WTC11 (cell line): ENCODE measurements around the gene LYPLA2. TPM values are rescaled to one million over a fixed set of nuclear protein-coding genes. Genes with fewer than 3 reads are reported as not detected.

Experiments
- ATAC-seq: fragments of 200-7000 bp; cut with Tn5 transposase; 2 replicates; pipeline ENCODE4 v1.10.0; 2021; ENCODE audit warnings: mild to moderate bottlenecking, moderate library complexity
- CTCF ChIA-PET: fragments of 300-600 bp; sonication (Branson Sonifier 250); formaldehyde crosslinking; loops from one replicate; lab custom pipeline; 2021; ENCODE audit warnings: antibody characterized with exemption; lab: Charles Lee
- POLR2A ChIA-PET: fragments of 350-600 bp; sonication (Branson Sonifier 250); formaldehyde crosslinking; loops from one replicate; lab custom pipeline; 2021; ENCODE audit warnings: antibody characterized with exemption; lab: Charles Lee
- DNase-seq: peaks from one replicate; pipeline ENCODE4 v3.0.0; 2021; ENCODE audit warnings: low spot score
- H3K27ac Mint-ChIP-seq: 2 replicates; pipeline ENCODE4 v1.8.0; 2021; ENCODE audit warnings: mixed read lengths
- H3K27me3 Mint-ChIP-seq: 2 replicates; pipeline ENCODE4 v1.8.0; 2021; ENCODE audit warnings: low read depth, mild to moderate bottlenecking, moderate library complexity, mixed read lengths
- H3K36me3 Mint-ChIP-seq: 2 replicates; pipeline ENCODE4 v1.8.0; 2021; ENCODE audit warnings: mixed read lengths
- H3K4me1 Mint-ChIP-seq: 2 replicates; pipeline ENCODE4 v1.8.0; 2022; ENCODE audit warnings: mixed read lengths
- H3K4me3 Mint-ChIP-seq: 2 replicates; pipeline ENCODE4 v1.8.0; 2021; ENCODE audit warnings: mild to moderate bottlenecking, moderate library complexity, mixed read lengths
- H3K9me3 Mint-ChIP-seq: 2 replicates; pipeline ENCODE4 v1.8.0; 2021; ENCODE audit warnings: mixed read lengths
- AFF4 ChIP-seq: sonication (generic); formaldehyde crosslinking; IDR thresholded peaks from 2 replicates; pipeline ENCODE4 v1.8.1; 2023; ENCODE audit warnings: mild to moderate bottlenecking, missing genetic modification reagents, borderline replicate concordance
- AR ChIP-seq: fragments of 250-450 bp; sonication (Bioruptor Pico); IDR thresholded peaks from 2 replicates; pipeline ENCODE4 v1.9.0; 2021; ENCODE audit warnings: mild to moderate bottlenecking
- ATF6 ChIP-seq: sonication (generic); formaldehyde crosslinking; IDR thresholded peaks from 2 replicates; pipeline ENCODE4 v1.8.1; 2023; ENCODE audit warnings: mild to moderate bottlenecking, missing genetic modification reagents
- ESRRA ChIP-seq: sonication (generic); formaldehyde crosslinking; IDR thresholded peaks from 2 replicates; pipeline ENCODE4 v1.8.1; 2022; ENCODE audit warnings: mild to moderate bottlenecking, missing genetic modification reagents, borderline replicate concordance
- GABPB1 ChIP-seq: sonication (generic); formaldehyde crosslinking; IDR thresholded peaks from 2 replicates; pipeline ENCODE4 v1.8.1; 2023; ENCODE audit warnings: mild to moderate bottlenecking, missing genetic modification reagents
- HMGXB4 ChIP-seq: sonication (generic); formaldehyde crosslinking; IDR thresholded peaks from 2 replicates; pipeline ENCODE4 v1.8.1; 2023; ENCODE audit warnings: mild to moderate bottlenecking, moderate library complexity, missing genetic modification reagents
- MYBL2 ChIP-seq: sonication (generic); formaldehyde crosslinking; IDR thresholded peaks from 2 replicates; pipeline ENCODE4 v1.8.1; 2023; ENCODE audit warnings: mild to moderate bottlenecking, moderate library complexity, missing genetic modification reagents
- NFE2L1 ChIP-seq: sonication (generic); formaldehyde crosslinking; IDR thresholded peaks from 2 replicates; pipeline ENCODE4 v1.8.1; 2023; ENCODE audit warnings: missing genetic modification reagents
- NR3C1 ChIP-seq: sonication (generic); formaldehyde crosslinking; conservative IDR thresholded peaks from 2 replicates; pipeline ENCODE4 v1.8.1; 2023; ENCODE audit warnings: low read depth, mild to moderate bottlenecking, missing genetic modification reagents
- OVOL2 ChIP-seq: fragments of 250-450 bp; sonication (Bioruptor Pico); IDR thresholded peaks from 2 replicates; pipeline ENCODE4 v1.9.0; 2021; ENCODE audit warnings: mild to moderate bottlenecking, borderline replicate concordance
- PREB ChIP-seq: sonication (generic); formaldehyde crosslinking; IDR thresholded peaks from 2 replicates; pipeline ENCODE4 v1.8.1; 2022; ENCODE audit warnings: mild to moderate bottlenecking, missing genetic modification reagents, moderate library complexity, borderline replicate concordance
- SP1 ChIP-seq: sonication (generic); formaldehyde crosslinking; conservative IDR thresholded peaks from 2 replicates; pipeline ENCODE4 v1.8.1; 2022; ENCODE audit warnings: missing genetic modification reagents
- TEAD1 ChIP-seq: sonication (generic); formaldehyde crosslinking; IDR thresholded peaks from 2 replicates; pipeline ENCODE4 v1.8.0; 2022; ENCODE audit warnings: mild to moderate bottlenecking, missing genetic modification reagents
- USF1 ChIP-seq: sonication (generic); formaldehyde crosslinking; IDR thresholded peaks from 2 replicates; pipeline ENCODE4 v1.8.0; 2022; ENCODE audit warnings: mild to moderate bottlenecking, missing genetic modification reagents
- ZBTB43 ChIP-seq: sonication (generic); formaldehyde crosslinking; IDR thresholded peaks from 2 replicates; pipeline ENCODE4 v1.8.1; 2023; ENCODE audit warnings: mild to moderate bottlenecking, missing genetic modification reagents
- ZNF121 ChIP-seq: sonication (generic); formaldehyde crosslinking; IDR thresholded peaks from 2 replicates; pipeline ENCODE4 v1.8.0; 2023; ENCODE audit warnings: missing genetic modification reagents
- ZNF317 ChIP-seq: sonication (generic); formaldehyde crosslinking; IDR thresholded peaks from 2 replicates; pipeline ENCODE4 v1.8.1; 2023; ENCODE audit warnings: low read depth, mild to moderate bottlenecking, moderate library complexity, missing genetic modification reagents, borderline replicate concordance
- total RNA-seq: library from RNA; stranded (reverse); gene quantifications from 3 replicates; pipeline ENCODE4 v1.2.3, GENCODE V29; 2021

LYPLA2 gene
- total RNA-seq, 1 experiment from 2014 or later: 164 TPM

- no peak for TF ChIP-seq PREB
- TF ChIP-seq AR (CRISPR knock-in tag): no peak
These were observed 32.8 kb downstream of the LYPLA2 start (continued) for GRCh38 chr1:23823767-23824166.

GRCh38 chr1:23824711-23825075, 33.7 kb downstream of the LYPLA2 start:
- CTCF ChIA-PET: interaction anchor here (1.5 to 8.1 kb wide), 5 partner anchors 14 to 204 kb away, joined by 6 to 105 read pairs (median 9); no protein-coding TSS in a partner anchor
- H3K9me3 Mint-ChIP-seq: no peaks in the 10 kb centered on the region
- no peak for DNase-seq
- H3K27ac Mint-ChIP-seq: peak overlapping the region; percentile 95
- TF ChIP-seq MYBL2 (no peak), ZNF121 (CRISPR knock-in tag) (no peak)
- H3K4me3 Mint-ChIP-seq: peak overlapping the region; percentile 97
- H3K4me1 Mint-ChIP-seq: peaks cover 8% of the 10 kb centered on the region
- H3K27me3 Mint-ChIP-seq: no peaks in the 10 kb centered on the region
- peak; percentile 9 for ATAC-seq
- no peaks in the 10 kb centered on the region for H3K36me3 Mint-ChIP-seq
- POLR2A ChIA-PET: interaction anchor here (1.0 kb wide), 2 partner anchors 14 to 24 kb away, joined by 3 to 6 read pairs; partner anchors contain the start of gene GALE

- H3K27ac Mint-ChIP-seq: peak within 1 kb of the TSS; percentile 95
- H3K9me3 Mint-ChIP-seq: no peaks in the 10 kb centered on the region
- peak within 1 kb of the TSS; percentile 97 for H3K4me3 Mint-ChIP-seq
- peak; percentile 87 for ATAC-seq
- H3K36me3 Mint-ChIP-seq: no peaks in the 10 kb centered on the region
- H3K4me1 Mint-ChIP-seq: peaks cover 8% of the 10 kb centered on the region
- ChIA-PET POLR2A (interaction anchor here (0.6 to 1.0 kb wide), 4 partner anchors 14 to 132 kb away, joined by 3 to 6 read pairs (median 4); partner anchors contain the start of gene GALE), CTCF (interaction anchor here (0.6 to 8.1 kb wide), 7 partner anchors 15 to 360 kb away, joined by 3 to 105 read pairs (median 7); no protein-coding TSS in a partner anchor)
- DNase-seq: peak; percentile 85
- H3K27me3 Mint-ChIP-seq: no peaks in the 10 kb centered on the region
- TF ChIP-seq HMGXB4 (peak; percentile 83), ESRRA (CRISPR knock-in tag) (0 out of 2 replicates have a peak, but pooled peaks have one; percentile 72), TEAD1 (peak; percentile 61; the same call in 1 of the 2 replicates), ATF6 (no peak), ZNF317 (CRISPR knock-in tag) (no peak), NFE2L1 (CRISPR knock-in tag) (no peak), AFF4 (no peak), NR3C1 (CRISPR knock-in tag) (no peak), USF1 (peak; percentile 94), OVOL2 (no peak), ZBTB43 (CRISPR knock-in tag) (0 out of 2 replicates have a peak, but pooled peaks have one; percentile 55), SP1 (peak; percentile 85), ZNF121 (CRISPR knock-in tag) (no peak), GABPB1 (CRISPR knock-in tag) (0 out of 2 replicates have a peak, but pooled peaks have one; percentile 44)
These were observed 34.3 kb downstream of the LYPLA2 start, which contains the start of gene HMGCL for GRCh38 chr1:23825076-23825761. HMGCL (minus strand) TSS chr1:23825429; CDS start chr1:23825415, 14 bp downstream.
